ENCODE data around the gene IQCF5.
"Not testable (repeated sequence)": the region's sequence is repeated elsewhere in the genome, so short reads cannot be mapped to it uniquely, and the experiment has no call there.

The IQCF5 gene

DNA sequence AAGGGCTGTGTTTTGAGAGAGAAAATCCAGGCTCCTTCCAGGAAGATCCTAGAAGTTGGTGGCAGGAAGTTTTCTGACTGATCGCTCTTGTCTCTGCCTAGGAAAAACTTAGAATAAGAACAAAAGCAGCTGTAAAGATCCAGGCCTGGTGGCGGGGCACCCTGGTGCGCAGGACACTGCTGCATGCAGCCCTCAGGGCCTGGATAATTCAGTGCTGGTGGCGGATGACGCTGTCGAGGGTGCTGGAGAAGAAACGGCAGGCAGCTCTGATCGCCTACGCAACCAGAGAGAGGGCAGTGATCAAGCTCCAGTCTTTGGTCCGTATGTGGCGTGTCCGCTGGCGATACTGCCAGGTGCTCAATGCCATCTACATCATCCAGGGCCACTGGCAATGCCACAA is 12.5 kb downstream of the IQCF5 start:
- DNase-seq: no peak

- no peak for DNase-seq
Measured at GRCh38 chr3:51860703-51861665, 14.4 kb downstream of the IQCF5 start, which contains the start of gene IQCF2. Gene IQCF2 (plus strand): TSS chr3:51861615. CDS start chr3:51861667, 52 bp downstream.

DNA sequence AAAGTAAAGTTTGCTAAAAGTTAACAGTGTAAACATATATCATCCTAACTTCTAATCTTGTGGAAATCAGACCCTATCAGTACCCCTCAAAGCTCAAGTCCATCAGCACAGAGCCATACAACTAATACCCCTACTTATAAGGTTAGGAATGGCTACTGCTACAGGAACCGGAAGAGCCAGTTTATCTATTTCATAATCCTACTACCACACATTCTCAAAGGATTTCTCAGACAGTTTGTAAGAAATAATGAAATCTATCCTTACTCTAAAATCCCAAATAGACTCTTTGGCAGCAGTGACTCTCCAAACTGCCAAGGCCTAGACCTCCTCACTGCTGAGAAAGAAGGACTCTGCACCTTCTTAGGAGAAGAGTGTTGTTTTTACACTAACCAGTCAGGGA is 20.0 kb downstream of the IQCF5 start:
- not testable (repeated sequence) for DNase-seq

DNA sequence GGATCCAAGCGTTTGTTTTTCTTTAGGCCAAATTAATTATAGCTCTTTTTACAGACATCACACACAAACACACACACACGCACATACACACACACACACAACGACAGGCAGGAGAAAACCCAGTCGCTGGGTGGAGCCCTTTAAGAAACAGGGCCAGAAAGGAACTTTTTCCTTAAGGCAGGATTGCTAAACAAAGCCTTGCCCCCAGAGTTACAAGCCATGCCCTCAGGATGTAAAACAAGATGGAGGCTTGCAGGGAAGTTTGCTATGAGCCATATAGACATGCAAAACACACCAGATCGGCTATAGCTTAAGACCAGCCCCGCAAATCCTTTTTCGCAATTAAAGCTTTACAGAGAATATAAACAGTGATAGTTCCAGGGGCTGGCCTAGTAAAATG is 30.3 kb downstream of the IQCF5 start:
- no peak for DNase-seq

GRCh38 chr3:51836606-51837005 is 38.8 kb downstream of the IQCF5 start:
- no peak for DNase-seq

DNA sequence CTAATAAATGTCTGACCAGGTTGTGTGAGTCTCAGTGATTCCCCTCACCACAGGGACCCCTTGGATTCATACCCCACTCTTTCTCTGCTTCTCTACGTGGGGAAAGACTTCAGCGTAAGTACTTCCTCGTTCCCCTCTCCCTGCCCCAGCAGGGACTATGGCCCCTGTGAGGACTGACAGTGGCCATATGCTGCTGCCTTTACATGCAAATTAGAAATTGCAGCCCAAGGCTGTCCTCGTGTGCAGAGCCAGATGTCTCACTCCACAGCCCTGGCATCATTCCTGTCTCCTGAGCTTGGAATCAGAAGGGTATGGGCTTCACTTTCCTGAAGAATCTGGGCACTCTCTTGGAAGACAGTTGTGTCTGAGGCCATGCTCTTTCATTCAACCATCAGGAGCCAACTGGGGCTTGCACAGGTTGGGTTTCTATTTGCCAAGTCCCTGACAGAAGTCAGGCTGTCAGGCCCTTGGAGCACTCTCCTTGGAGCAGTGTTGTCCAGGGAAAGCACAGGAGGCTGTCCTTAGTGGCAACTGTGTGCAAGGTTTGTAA is 44.5 kb downstream of the IQCF5 start:
- DNase-seq: no peak

DNA sequence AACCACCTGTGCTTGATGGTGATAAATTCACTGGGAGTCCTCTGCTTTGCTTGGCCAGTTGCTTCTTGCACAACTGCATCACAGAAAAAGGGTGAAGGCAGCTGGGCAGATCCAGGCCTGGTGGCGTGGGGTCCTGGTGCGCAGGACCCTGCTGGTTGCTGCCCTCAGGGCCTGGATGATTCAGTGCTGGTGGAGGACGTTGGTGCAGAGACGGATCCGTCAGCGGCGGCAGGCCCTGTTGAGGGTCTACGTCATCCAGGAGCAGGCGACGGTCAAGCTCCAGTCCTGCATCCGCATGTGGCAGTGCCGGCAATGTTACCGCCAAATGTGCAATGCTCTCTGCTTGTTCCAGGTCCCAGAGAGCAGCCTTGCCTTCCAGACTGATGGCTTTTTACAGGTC is 45.1 kb downstream of the IQCF5 start:
- no peak for DNase-seq

GRCh38 chr3:51828297-51828696 is 47.1 kb downstream of the IQCF5 start:
- no peak for DNase-seq
